HG02943 (cell line): ENCODE measurements around the gene SULT1E1.

Experiments used
- ATAC-seq: cut with Tn5 transposase; IDR thresholded peaks from one replicate; pipeline ENCODE4 v1.9.1; 2021; ENCODE audit warnings: mild to moderate bottlenecking, low read depth, moderate library complexity; ENCODE audit not compliant: unreplicated experiment

The SULT1E1 gene

GRCh38 chr4:69811166-69811565 lies 48.8 kb downstream of the SULT1E1 start:
- no peak for ATAC-seq

- ATAC-seq, result no peak
Observed at GRCh38 chr4:69800599-69800998, 59.3 kb downstream of the SULT1E1 start.

DNA sequence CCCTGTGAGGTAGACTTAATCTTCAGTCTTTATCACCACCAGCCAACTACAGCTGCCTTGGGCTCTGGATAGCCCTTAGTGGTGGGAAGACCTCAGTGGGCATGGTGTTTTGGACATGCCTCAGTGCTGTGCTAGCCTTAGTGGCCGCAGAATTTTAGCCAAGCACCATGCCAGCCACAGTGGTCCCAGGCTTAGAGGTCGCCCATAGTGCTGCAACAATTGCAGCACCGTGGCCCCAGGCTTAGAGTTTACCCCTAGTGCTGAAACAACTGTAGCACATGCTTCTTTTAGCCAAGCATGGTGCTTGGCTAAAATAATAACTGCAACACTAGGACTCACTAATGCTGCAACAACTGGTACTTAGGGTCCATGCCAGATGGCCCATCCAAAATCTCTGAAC lies 60.6 kb downstream of the SULT1E1 start:
- ATAC-seq, result no peak

- no peak for ATAC-seq
Observed at GRCh38 chr4:69793732-69794131, 66.2 kb downstream of the SULT1E1 start.
